B cell (primary cell): Measurements from ENCODE around the gene TBX4.

Source experiments
- EZH2 ChIP-seq: IDR thresholded peaks from 2 replicates; pipeline ENCODE4 v1.6.1; 2012; ENCODE audit warnings: borderline replicate concordance, low read depth, mild to moderate bottlenecking, moderate library complexity, low read length; ENCODE audit not compliant: insufficient read depth, poor library complexity, severe bottlenecking
- TF ChIP-seq, protein P1 (sequence below): fragments of 200-600 bp; IDR thresholded peaks from one replicate; pipeline ENCODE4 v1.8.0; 2022; ENCODE audit warnings: antibody characterized with exemption, mild to moderate bottlenecking

DNA sequence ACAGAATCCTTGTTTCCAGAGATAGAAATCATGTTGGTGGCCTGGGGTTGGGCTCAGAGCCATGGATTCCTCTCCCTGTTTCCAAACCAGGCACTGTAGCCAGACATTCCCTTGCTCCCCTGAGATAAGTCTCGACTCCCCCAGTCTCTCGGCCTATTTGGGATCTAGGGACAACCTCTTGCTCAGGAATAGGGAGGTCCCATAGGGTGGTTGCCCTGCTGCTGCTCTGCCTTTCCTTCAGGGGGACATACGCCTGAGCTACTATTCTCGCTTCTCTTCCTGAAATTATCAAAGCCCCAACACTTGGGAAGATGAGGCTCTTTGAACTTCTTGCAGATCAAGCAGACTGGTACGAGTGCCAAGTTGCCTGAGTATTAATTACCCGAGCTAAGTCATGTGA is 58.0 kb downstream of the TBX4 start:
- TF ChIP-seq, protein P1, sequence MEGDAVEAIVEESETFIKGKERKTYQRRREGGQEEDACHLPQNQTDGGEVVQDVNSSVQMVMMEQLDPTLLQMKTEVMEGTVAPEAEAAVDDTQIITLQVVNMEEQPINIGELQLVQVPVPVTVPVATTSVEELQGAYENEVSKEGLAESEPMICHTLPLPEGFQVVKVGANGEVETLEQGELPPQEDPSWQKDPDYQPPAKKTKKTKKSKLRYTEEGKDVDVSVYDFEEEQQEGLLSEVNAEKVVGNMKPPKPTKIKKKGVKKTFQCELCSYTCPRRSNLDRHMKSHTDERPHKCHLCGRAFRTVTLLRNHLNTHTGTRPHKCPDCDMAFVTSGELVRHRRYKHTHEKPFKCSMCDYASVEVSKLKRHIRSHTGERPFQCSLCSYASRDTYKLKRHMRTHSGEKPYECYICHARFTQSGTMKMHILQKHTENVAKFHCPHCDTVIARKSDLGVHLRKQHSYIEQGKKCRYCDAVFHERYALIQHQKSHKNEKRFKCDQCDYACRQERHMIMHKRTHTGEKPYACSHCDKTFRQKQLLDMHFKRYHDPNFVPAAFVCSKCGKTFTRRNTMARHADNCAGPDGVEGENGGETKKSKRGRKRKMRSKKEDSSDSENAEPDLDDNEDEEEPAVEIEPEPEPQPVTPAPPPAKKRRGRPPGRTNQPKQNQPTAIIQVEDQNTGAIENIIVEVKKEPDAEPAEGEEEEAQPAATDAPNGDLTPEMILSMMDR: no peak
- TF ChIP-seq EZH2: no peak
